GM19351 (cell line): Measurements from ENCODE around the gene BACE1.
"Not testable (repeated sequence)": the region's sequence is repeated elsewhere in the genome, so short reads cannot be mapped to it uniquely, and the experiment has no call there.

Source experiments
- ATAC-seq: cut with Tn5 transposase; IDR thresholded peaks from one replicate; pipeline ENCODE4 v1.9.1; 2021; ENCODE audit warnings: mild to moderate bottlenecking, moderate library complexity; ENCODE audit not compliant: unreplicated experiment

BACE1 gene

DNA sequence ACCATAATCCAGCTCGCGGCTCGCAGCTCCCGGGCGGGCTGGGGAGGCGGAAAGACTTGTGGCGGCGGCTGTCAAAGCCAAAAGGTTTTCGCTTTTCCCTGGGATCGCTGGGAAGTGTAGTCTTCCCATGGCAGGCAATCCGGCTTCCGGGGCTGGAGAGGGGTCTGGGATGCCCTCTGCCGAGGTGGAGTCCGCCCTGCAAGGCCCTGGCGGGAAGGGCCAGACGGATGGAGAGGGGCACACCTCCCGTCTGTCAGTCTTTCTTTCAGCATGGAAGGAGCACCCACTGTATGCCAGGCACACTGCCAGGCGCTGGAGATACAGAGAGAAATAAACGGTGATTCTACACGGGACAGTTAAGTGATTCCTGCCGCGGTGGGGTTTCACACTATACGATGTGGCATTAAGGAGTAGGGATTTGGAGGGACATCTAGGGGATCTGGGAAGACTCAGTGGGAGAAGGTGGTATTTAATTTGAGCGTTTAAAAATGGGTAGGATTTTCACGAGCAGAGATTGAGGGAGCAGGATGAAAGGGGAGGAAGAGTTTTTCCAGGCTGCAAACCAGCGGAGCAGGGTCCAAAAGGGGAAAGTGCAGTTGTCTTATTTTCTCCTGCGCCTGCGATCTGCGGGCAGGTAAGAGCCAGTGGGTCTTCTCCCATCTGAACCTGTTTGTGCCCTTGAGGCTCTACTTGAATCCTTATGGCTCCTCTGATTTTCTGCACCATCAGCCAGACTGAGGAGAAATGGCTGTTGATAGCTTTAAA, at the start of gene BACE1:
Gene BACE1, minus strand, starts transcription at position 60 of the 765 bp plus-strand sequence. CDS start 461 bp downstream, outside the sequence.
- no peak for ATAC-seq

DNA sequence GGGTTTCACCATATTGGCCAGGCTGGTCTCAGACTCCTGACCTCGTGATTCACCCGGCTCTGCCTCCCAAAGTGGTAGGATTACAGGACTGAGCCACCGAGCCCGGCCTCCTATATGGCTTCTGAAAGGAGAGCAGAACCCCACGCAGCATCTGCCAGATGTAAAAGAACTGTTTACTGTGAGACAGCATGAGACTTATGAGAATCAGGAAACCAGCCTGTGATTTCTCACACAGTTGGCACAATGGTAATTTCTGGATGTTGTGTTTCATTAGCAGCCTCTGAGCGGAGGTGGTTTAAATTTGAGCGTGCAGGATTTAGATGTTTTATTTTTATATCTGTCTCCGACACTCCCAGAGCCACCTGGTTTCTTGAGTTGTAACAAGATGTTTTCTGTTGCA, 45.4 kb upstream of the BACE1 start:
- ATAC-seq, result no peak

DNA sequence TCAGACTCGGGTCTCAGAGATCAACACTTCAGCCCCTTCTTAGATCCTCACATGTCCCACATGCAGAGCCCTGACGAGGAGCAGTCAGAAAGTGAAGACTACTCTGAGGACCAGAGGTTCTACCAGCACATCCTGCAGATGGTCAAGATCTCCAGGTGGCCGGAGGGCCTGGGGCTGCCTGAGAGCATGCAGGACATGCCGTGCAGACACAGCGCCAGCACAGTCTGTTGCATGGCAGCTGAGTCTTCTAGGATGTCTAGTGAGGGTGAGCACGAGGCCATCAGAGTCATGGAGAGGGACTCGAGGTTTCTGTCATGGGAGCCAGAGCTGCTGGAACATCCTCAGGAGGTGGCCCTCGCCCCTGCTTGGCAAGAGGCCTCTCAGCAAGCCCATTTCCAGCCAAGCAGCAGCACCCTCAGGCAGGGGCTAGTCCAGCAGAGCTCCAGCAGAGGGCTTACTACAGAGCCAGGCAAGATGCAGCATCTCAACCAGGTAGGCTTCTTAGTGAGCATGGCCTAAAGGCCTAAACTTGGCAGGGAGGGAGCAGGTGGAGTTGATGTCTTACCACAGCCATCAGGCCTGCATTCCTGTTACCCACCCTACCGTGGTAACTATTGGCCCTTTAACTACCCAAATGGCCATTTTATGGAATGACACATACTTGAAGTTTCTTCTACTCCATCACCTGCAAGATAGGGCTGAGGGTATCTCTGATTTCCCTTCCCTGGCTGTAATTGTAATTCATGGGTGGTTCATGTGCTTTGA, 40.3 kb upstream of the BACE1 start:
- ATAC-seq, result no peak

DNA sequence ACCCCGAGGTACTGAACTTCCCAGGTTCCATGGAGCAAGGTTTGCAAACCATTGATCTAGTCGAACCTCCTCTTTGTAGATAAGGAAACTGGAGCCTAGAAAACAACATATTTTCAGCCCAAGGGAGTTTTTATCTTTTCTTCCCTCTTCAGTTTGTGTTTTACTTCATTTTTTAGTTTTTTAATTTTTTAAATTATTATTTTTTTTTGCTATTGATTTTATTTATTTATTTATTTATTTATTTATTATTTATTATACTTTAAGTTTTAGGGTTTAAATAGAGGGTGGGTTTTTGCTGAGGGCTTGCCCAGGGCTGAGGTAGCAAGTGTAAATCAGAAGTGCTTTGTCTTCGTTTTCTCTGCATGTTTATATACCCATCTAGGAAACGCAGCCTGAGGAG, 38.5 kb upstream of the BACE1 start:
- no peak for ATAC-seq

DNA sequence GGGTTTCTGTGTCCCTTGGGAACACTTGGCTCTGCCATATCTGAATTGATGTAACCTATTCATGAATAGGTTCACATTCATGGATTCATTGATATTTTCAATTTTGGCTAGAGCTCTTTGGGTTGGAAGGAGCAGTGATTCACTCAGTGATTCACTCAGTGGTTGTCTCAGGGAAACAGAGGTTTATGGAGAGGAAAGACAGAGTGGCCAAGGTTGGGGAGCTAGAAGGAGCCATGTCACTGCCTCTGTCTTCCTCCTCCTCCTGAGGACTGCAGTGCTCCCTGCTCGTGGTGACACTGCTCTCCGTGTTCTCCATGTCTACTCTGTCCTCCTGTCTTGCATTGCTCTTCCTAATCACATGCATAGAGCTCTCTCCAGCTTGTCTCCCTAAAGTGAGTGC, 29.0 kb upstream of the BACE1 start:
- ATAC-seq, result no peak

DNA sequence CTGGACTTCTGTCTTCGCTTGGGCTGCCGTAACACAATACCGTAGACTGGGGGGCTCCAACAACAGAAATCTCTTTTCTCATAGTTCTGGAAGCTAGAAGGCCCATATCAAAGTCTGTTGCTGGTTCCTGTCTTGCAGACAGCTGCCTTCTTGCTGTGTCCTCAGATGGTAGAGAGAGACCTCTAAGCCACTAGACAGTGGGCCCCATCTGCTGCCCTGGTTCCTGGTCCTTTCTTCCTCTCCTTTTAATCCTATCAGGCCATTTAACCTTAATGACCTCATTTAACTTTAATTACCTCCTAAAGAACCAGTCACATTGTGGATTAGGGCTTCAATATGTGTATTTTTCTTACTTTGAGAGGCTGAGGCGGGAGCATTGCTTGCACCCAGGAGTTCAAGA, 21.0 kb upstream of the BACE1 start:
- ATAC-seq, result no peak

DNA sequence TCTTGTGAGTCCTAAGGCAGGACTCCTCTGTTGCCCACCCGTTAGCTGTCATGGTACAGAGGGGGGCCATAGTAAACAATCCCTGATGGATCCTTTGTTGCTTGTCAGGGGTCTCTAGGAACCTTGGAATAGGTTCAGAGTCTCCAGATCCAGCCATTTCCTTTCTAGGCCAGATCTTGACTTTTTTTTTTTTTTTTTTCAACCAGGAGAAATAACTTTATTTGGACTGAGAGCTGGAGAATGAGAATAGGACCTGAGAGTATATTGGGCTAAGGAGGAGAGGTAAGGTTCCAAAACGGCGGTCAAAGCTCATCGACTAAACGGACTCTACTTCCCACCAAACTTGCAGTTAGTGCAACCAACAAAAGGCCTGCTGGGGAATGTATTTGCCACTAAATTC, 19.3 kb upstream of the BACE1 start:
- ATAC-seq, result no peak

DNA sequence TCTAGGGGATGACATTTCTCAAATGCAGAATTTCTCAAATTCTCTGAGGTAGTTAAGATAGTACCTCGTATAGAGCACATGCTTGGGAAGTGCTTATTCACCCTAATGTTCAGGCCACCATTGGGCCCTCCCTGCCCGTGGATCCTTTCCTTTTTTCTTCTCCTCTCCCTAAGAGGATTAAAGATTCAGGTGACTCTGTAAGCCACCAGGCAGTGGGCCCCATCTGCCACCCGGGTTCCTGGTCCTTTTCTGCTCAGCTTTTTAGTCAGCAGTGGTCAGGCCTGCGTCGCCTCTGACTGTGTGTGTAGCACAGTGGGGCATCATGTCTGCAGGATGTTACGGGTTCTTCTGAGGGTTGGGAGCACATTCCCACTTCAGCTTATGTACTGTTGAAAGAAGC, 18.8 kb upstream of the BACE1 start:
- ATAC-seq, result no peak

DNA sequence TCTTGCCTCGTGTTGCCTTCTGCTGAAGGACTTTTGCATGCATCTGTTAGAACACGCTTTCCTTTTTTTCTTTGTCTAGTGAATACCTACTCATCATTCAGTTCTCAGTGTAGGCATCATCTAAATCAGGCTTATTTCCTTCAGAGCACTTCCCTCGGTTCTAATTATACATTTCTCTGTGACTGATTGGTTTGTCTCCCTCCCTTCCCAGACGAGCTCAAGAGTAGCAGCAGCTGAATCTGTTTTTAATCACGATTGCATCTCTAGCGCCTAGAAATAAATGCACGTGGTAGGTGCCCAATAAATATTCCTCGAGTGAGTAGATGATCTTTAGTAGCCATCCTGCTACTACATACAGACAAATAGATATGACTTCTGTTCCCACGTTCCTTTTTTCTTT, 17.9 kb upstream of the BACE1 start:
- no peak for ATAC-seq

DNA sequence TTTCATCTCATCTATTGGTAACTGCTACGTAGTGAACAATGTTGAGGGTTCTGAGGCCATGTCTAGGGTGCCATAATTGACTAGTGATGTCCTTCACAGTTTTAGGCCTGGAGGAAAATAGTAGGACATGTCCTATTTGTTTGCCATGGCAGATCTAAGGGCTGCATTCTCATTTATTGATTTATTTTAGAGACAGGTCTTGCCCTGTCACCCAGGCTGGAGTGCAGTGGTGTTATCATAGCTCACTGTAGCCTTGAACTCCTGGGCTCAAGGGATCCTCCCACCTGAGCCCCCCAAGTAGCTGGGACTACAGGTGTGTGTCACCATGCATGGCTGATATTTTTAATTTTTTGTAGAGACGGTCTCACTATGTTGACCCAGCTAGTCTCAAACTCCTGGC, 16.8 kb upstream of the BACE1 start:
- no peak for ATAC-seq

DNA sequence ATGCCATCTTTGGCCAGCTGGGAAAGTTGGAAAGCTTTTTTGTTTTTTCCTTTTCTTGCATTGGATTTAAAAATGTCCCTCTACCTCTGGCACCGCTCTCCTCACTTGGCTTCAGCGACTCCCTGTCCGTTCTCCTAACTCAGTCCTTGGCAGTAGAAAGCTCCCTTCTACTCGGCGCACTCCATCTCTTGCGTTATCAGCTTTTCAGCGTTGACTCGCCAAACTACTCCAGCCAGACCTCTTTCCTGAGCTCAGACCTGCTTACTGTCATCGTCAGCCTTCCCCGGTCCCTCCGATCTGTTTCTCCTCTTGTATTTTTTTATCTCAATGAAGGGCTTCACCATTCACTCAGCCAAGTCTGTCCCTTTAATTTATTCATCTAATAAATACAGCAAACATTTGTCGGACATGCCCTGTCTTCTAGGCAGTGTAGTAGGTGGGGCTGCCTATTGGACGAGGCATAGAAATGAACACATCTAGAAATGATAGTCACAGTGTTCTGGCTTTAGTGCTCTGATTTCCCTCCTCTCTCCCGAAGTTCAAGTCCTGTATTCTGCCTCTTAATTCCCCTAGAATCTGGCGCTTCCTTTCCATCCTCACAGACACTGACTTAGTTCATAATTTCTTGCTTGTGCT, 12.4 kb upstream of the BACE1 start:
- ATAC-seq, result no peak

DNA sequence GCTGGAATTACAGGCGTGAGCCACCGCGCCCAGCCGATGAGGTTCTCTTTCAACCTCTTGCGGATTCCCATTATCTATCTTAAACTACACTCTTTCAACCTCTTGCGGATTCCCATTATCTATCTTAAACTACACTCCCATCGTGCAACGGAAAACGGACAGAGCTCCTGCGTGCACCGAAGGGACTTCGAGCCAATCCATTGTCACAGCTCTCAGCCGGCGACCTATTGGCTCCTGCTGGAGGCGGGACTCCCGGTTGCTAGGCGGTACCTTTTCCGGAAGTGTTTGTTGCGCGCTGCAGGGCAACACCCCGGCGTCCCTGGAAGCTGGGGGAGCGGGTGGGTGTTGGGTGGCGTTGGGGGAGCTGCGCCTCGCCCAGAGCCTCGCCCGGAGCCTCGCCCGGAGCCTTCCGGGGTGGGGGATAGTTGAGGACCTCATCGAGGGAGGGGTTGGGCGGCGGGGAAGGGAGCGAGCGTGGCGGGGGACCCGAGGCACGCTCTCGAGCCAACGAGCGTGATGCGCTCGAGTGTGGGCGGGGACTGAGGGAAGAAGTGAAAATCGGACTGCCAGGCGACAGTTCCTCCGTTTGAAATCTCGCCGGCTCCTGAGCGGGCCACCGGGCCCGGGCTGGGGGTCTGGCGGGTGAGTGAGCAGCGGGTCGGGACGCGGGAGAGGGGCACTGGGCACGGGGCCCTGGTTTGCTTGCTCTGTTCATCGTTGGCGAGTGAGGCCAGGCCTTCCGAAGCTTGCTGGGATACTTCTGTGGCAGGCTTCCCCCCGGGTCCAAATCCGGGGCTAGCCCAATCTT, 11.7 kb upstream of the BACE1 start, which contains the start of gene CEP164:
Gene CEP164, plus strand, starts transcription at position 288 of the 808 bp plus-strand sequence. CDS start 10,733 bp downstream, outside the sequence.
- peak; percentile 94 for ATAC-seq

DNA sequence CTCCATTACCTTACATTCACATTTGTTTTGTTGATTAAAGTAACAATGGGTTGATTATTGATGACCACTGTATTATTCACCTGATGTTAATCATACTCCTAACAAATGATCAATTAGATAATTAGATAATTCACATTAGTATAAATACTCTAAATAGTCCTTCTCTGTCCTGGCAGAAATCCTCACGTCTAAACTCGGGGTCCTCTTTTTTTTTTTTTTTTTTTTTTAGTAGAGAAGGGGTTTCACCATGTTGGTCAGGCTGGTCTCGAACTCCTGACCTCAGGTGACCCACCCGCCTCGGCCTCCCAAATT, 11.2 kb upstream of the BACE1 start:
- not testable (repeated sequence) for ATAC-seq

DNA sequence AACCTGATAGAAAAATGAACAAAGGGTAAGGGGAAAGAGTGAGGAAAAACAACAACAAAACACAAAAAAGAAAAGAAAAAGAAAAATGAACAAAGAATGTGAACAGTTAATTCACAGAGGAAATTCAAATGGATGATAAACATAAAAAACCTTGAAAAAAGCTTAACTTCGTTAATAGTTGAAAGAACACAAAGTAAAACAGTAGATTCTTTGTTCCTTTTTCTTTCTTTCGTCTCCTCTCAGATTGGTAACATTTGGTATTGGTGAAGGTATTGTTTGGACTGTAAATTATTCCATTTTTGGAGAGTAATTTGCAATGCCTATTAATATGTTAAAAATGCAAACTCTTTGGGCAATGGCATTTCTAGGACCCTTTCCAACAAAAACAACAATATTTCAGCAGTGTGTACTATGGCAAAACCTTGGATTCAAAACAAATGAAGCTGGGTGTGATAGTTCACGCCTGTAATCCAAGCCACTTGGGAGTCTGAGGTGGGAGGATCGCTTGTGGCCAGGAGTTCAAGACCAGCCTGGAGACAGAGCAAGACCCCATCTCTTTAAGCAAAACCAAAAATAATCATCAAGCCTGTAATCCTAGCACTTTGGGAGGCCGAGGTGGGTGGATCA, 3.3 kb upstream of the BACE1 start:
- no peak for ATAC-seq

DNA sequence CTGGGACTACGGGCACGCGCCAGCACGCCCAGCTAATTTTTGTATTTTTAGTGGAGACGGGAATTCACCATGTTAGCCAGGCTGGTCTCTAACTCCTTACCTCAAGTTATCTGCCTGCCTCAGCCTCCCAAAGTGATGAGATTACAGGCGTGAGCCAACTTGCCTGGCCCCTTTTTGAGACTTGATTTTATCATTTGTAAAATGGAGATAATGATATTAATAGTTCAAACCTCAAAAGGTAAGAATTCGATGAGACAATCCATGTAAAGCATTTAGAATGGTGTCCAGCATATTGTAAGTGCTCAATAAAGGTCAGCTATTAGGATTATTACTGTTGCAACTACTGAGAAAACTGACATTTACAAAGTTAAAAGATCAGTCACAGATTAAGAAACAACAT, 2.7 kb upstream of the BACE1 start:
- no peak for ATAC-seq

DNA sequence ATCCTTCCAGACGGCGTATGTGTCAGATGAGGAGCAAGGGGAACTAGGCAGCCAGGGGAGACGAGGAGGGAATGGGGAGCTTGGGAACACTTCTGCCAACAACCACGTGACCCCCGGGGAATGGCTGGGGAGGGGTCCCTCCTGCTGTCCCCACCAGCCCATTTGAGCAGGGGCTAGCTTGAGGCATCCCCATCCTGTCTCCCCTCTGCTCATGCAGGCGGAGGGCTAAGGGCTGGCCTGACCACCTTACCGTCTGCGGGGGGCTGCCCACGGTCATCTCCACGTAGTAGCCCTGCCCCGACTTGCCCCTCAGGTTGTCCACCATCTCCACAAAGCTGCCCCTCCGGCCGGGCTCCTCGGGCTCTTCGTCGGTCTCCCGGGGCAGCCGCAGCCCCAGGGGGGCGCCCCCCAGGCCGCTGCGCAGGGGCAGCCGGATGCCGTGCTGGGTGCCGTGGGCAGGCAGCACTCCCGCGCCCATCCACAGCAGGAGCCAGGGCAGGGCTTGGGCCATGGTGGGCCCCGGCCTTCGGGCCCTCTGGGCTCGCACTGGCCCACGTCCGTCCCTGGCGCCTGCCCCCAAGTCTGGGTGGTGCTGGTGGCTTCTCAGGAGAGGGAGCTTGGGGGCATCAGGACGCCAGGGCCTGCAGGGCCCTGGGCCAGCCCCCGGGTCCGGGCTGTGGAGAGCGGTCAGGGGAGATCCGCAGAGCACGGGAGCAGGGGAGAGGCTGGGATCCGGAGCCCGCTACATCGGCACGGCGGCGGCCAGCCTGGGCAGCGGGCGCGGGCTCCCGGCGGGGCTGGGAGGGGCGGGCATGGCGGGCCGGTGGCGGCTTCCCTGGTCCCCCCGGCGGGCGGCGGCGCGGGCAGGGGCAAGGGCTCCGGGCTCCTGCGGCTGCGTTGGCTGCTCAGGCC, 515 bp downstream of the BACE1 start:
- no peak for ATAC-seq

DNA sequence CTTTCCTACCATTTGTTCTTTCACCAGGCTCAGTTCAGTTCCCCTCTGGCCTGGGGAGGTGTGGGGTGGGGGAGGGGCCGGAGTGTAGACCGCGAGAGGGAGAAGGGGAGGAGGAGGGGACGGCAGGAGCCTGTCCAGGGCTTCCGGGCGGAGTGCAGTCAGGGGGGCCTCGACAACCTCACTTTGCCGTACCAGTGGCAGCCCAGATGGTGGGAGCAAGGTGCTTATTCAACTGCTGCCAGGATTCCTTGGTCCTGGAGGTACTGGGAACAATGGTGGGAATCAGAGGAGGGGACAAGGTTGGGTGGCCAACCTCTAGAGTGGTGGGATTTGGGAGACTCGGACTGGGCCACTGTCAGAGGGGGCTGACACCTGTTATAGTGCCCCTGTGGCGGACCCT, 1.2 kb downstream of the BACE1 start:
- ATAC-seq, result no peak

DNA sequence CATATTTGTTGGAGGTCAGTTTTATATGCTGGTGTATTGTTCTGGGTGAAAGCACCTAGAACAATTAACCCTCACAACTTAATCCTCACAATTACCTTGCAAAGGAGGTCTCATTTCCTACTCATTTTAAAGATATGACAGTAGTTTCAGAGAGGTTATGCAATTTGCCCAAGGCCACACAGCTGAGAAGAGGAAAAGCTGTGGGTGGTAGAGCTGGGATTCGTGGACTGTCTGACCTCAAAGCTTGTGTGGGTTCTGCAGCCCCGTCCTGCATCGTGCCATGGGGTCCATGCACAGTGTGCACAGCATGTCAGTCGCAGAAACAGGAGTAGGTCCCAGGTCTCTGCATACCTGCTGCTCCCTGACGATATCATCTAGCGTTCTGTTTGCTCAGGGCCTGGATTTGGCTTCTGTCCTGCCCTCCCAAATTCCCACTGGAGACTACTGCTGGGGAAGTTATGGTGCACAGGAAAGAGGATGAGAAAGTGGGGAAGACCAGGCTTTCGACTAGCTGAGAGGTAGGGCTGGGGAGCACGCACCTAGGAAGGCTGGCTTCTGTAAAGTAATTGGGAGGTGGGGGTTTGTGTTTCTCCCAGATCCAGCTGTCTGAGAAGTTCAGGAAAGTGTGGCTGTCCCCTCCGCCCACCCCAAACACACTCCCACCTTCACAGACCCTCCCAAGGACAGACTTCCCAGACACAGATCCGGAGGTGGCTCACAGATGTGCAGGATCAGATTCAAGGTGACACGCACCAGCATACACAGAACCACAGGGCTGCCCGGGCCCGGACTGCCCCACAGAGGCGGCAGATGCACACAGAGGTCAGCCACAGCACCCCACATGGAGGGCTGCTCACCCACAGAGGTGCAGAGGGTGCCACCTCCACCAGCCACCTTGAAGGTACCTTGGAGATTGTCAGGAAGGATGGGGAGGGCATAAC, 2.0 kb downstream of the BACE1 start:
- no peak for ATAC-seq

DNA sequence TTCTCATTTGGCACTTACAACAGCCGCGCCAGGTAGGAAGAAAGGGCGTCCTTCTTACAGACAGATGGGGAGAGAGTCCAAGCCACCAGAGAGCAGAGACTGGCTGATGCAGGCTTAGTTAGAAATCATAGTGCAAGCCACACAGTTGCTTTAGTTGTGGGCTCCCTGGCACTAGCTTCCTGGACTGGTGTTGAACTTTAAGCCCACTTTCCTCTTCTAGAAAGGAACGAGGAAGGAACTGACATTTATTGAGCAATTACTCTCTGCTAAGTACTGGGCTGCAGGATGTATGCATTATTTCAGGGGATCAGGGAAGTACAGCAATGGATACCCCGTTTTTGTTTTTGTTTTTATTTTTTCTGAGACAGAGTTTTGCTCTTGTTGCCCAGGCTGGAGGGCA, 3.0 kb downstream of the BACE1 start:
- no peak for ATAC-seq
